Tibial nerve (tissue), 4 donors: ENCODE measurements around the gene AP1G2.

Source experiments
- CTCF ChIP-seq, 5 experiments: fragments of 200-600 bp in 3 of 5; fragments of 450-650 bp in 2 of 5; sonication (generic) in 3 of 5; IDR thresholded peaks; one replicate each; pipeline ENCODE4 v1.5.1; 2016 to 2019; ENCODE audit warnings: antibody characterized with exemption in 5 of 5, mild to moderate bottlenecking in 3 of 5, moderate library complexity in 2 of 5
- EP300 ChIP-seq, 2 donors: sonication (generic); formaldehyde crosslinking; IDR thresholded peaks; one replicate each; pipeline ENCODE4 v1.6.1; 2017; ENCODE audit warnings: antibody characterized with exemption in 2 of 2, mild to moderate bottlenecking in 1 of 2
- POLR2A ChIP-seq, 2 donors: fragments of 450-650 bp; IDR thresholded peaks; one replicate each; pipeline ENCODE4 v1.6.1; 2017; ENCODE audit warnings: antibody characterized with exemption in 2 of 2, mild to moderate bottlenecking in 2 of 2, moderate library complexity in 2 of 2

- no peak for TF ChIP-seq CTCF (IDR thresholded peaks at IDR 0.05)
- no peak for TF ChIP-seq EP300 (IDR thresholded peaks at IDR 0.05)
- TF ChIP-seq POLR2A (IDR thresholded peaks at IDR 0.05): no peak
Measured at GRCh38 chr14:23580948-23581281, 13.3 kb upstream of the AP1G2 start.
